Activated naive CD4-positive, alpha-beta T cell treated with anti-CD3 and anti-CD28 coated beads, Interleukin-2, amount 50 U/mL, for 72 hours (primary cell): ENCODE data around the gene PRSS36. TPM values are rescaled to one million over a fixed set of nuclear protein-coding genes. Genes with fewer than 3 reads are reported as not detected.
"Not testable (repeated sequence)": the region's sequence is repeated elsewhere in the genome, so short reads cannot be mapped to it uniquely, and the experiment has no call there.

Source experiments
- ATAC-seq, 2 donors: fragments of 150-1000 bp; cut with Tn5 transposase; 2 replicates each; pipeline ENCODE4 v1.10.0; 2021; ENCODE audit warnings: mild to moderate bottlenecking in 2 of 2, moderate library complexity in 2 of 2
- DNase-seq, 2 donors: peaks; one replicate each; pipeline ENCODE4 v3.0.0; 2021 to 2022; ENCODE audit warnings: low spot score in 2 of 2
- H3K27ac Mint-ChIP-seq, 2 donors: one replicate each; pipeline ENCODE4 v1.8.0; 2022; ENCODE audit warnings: mild to moderate bottlenecking in 2 of 2, mixed read lengths in 2 of 2
- H3K36me3 Mint-ChIP-seq, 2 donors: one replicate each; pipeline ENCODE4 v1.8.0; 2022; ENCODE audit warnings: mixed read lengths in 2 of 2
- H3K9me3 Mint-ChIP-seq, 2 donors: one replicate each; pipeline ENCODE4 v1.8.0; 2022; ENCODE audit warnings: mixed read lengths in 2 of 2
- total RNA-seq, 2 donors: library from RNA; stranded (reverse); gene quantifications; one replicate each; pipeline ENCODE4 v1.2.3, GENCODE V29; 2022

PRSS36 gene
- total RNA-seq, result 1 to 10 TPM; 1.0 to 1.1 TPM

DNA sequence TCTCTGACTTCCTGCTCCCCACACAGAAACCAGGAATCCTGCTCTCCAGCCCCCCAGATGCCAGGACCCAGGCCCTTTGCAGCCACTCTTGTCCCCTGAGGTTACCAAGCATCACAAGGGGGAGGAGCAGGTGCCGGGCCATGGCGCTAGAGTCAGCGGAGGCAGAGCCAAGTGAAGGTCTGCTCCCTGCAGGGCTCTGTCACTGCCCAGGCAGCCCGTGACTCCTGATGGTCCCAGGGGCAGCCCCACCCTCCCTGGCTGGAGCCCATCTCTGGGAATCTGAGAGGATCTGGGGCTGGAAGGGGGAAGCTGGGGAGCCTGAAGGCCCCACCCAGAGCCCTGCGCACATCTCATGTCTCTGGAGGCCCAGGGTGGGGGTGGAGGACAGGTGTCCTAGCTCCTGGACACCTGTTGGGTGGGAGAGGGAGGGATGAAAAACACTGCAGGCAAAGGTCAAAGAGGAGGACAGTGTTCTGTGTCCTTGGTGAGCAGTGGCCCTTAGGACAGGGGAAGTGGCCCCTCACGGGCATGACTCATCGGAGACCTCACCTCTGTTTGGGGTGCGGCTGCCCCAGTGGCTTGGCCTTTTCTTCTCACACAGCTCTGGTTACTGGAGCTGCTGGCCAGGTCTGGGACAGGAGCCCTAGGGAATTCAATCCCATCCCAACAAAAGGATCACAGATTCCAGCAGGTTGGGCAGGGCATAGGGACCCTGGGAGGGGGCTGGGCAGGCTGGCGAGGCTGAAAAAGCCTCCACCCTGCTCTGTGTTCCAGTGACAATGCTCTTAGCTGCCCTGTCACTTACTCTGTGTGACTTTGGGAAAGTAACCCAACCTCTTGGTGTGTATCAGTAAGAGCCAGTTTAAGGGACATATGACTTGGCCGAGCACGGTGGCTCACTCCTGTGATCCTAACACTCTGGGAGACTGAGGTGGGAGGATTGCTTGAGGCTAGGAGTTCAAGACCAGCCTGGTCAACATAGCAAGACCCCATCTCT lies at the start of gene PRSS36:
Gene PRSS36 (minus strand): TSS at position 173 of the 997 bp plus-strand sequence. CDS start 31 bp downstream, at position 142.
- DNase-seq (no peak), ATAC-seq (no peak)
- Mint-ChIP-seq H3K27ac (peak within 1 kb of the TSS in 1 of 2 donors; percentile 86), H3K36me3 (no peaks in the 10 kb centered on the region), H3K9me3 (no peaks in the 10 kb centered on the region)

DNA sequence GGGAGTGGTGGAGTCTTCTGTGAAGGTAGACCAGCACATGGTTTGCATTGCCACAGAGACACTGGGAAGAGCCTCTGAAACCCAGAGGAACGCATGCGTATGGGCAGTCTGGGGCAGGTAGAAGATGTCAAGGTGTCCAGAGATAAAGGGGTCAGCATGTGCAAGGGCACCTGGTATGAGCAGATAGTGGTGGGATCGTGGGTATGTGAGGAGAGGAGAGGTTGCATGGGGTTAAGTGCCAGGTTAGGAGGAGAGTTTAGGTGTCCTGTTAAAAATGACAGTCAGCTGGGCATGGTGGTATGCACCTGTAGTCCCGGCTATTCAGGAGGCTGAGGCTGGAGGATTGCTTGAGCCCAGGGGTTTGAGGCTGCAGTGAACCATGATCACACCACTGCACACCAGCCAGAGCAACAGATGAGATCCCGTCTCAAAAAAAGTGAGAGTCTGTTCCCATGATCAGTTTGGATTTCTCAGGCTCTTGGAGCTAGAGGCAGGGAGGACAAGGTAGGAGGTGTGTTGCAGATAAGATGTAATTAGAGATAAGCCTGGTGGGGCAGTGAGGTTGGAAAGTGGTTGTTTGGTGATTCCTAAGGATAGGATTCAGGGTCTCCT lies 49.7 kb upstream of the PRSS36 start:
- DNase-seq, result no peak
- no peaks in the 10 kb centered on the region for H3K9me3 Mint-ChIP-seq
- peaks cover 0 to 36% of the 10 kb centered on the region in 2 donors for H3K36me3 Mint-ChIP-seq
- H3K27ac Mint-ChIP-seq, result peak overlapping the region; percentile 4 to 23
- ATAC-seq, result peak in 1 of 2 donors; percentile 2

DNA sequence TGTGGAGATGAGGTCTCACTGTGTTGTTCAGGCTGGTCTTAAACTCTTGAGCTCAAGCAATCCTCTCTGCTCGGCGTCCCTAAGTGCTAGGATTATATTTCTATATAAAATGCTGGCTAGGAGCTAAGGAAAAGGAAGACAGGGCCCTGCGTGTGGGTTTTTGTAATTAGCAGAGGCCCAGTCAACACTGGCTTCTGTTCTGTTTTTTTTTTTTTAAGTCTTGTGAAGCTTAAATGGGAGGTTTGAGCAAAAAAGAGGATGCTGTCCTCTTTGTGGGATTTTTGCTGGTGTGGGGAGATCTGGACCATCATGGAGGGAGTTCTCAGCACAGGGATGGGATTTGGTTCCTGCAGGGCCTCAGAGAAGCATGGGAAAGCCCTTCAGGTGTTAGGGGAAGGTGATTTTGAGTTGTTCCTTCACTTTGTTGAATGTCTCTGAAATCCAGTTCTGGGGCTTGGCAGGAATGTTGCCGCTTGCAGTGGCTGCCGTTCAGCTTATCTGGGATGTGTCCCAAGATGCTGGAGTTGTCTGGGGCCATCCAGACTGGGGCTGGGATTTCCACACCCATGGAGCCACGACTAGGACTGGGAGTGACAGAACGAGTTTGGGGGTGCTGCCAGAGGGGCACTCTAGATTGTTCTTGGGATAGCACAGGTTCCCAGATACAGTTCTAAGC lies 48.5 kb upstream of the PRSS36 start:
- H3K9me3 Mint-ChIP-seq, result no peaks in the 10 kb centered on the region
- peaks cover 2 to 44% of the 10 kb centered on the region in 2 donors for H3K36me3 Mint-ChIP-seq
- ATAC-seq, result no peak
- peak overlapping the region; percentile 9 to 73 for H3K27ac Mint-ChIP-seq
- no peak for DNase-seq

DNA sequence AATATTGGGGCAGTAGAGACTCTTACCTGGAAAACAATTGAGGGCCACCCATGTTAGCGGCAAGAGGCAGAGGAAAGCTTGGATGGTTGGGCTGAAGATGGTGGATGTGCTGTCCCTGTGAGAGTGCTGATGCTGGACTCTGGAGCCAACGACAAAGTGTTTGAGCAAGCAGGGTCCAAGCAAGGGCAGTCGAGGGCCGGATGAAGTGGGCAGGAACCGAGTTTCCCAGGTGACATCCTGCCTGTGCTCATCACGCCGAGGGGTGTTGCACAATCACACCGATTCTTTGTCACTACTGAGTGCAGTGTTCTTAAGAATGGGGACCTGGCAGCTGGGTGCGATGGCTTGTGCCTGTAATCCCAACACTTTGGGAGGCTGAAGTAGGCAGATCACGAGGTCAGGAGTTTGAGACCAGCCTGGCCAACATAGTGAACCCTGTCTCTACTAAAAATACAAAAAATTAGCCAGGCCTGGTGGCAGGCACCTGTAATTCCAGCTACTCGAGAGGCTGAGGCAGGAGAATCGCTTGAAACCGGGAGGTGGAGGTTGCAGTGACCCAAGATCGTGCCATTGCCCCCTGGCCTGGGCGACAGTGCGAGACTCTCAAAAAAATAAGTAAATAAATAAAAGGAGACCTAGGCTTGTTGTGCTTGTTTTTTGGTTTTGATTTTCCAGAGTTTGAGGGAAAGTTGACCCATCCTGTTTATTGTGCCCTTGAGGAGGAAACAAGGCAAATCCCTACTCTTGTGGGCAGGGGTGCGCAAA lies 46.6 kb upstream of the PRSS36 start:
- Mint-ChIP-seq H3K27ac (peak overlapping the region; percentile 47 to 93), H3K9me3 (no peaks in the 10 kb centered on the region), H3K36me3 (peaks cover 11 to 59% of the 10 kb centered on the region in 2 donors)
- DNase-seq (no peak), ATAC-seq (no peak)

DNA sequence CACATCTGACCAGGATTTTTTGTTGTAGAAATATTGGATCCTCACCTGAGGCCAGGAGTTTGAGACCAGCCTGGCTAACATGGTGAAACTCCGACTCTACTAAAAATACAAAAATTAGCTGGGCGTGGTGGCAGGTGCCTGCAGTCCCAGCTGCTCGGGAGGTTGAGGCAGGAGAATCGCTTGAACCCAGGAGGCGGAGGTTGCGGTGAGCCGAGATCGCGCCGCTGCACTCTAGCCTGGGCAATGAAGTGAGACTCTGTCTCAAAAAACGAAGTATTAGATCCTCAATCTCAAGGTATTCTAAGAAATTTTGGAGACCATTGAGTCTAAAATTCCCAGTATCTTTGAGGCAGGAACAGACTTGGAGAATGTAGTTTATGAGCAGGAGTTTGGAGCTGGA lies 46.0 kb upstream of the PRSS36 start:
- not testable (repeated sequence) for H3K9me3 Mint-ChIP-seq, DNase-seq, ATAC-seq
- Mint-ChIP-seq H3K27ac (peak overlapping the region; percentile 47 to 93), H3K36me3 (peaks cover 17 to 60% of the 10 kb centered on the region in 2 donors)

DNA sequence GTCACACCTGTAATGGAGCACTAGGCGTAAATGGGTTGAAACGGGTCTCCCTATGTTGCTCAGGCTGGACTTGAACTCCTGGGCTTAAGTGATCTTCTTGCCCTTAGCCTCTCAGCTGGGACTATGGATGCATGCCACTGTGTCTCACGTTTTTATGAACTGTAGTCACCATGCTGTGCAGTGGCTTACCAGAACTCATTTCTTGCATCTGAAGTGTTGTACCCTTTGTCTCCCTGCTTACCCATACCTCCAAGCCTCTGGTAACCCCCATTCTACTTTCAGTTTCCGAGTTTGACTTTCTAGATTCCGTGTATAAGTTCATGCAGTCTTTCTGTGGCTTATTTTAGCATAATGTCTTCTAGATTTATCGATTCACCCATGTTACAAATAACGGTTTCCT lies 45.0 kb upstream of the PRSS36 start:
- Mint-ChIP-seq H3K9me3 (no peaks in the 10 kb centered on the region), H3K36me3 (peaks cover 27 to 70% of the 10 kb centered on the region in 2 donors), H3K27ac (peak overlapping the region in 1 of 2 donors; percentile 93)
- ATAC-seq (peak in 1 of 2 donors; percentile 69), DNase-seq (no peak)

DNA sequence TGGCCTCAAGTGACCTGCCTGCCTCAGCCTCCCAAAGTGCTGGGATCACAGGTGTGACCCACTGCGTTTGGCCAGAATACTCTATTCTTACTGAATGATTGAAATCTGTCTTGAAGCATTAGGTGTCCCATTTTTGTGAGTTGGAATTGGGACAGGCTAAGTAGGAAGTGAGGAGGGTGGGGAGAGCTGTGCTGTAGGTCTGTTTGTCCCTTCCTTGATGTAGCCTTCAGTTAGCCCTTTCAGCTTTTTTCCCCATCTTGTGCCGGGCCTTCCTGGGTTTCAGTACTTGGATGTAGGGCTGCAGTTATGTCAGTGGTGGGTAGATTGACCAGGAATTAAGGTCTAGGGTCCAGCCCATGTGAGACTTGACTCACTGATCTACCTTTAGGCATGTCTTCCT lies 44.0 kb upstream of the PRSS36 start:
- Mint-ChIP-seq H3K27ac (peak overlapping the region; percentile 31 to 96), H3K9me3 (no peaks in the 10 kb centered on the region), H3K36me3 (peaks cover 37 to 73% of the 10 kb centered on the region in 2 donors)
- ATAC-seq (no peak), DNase-seq (no peak)

DNA sequence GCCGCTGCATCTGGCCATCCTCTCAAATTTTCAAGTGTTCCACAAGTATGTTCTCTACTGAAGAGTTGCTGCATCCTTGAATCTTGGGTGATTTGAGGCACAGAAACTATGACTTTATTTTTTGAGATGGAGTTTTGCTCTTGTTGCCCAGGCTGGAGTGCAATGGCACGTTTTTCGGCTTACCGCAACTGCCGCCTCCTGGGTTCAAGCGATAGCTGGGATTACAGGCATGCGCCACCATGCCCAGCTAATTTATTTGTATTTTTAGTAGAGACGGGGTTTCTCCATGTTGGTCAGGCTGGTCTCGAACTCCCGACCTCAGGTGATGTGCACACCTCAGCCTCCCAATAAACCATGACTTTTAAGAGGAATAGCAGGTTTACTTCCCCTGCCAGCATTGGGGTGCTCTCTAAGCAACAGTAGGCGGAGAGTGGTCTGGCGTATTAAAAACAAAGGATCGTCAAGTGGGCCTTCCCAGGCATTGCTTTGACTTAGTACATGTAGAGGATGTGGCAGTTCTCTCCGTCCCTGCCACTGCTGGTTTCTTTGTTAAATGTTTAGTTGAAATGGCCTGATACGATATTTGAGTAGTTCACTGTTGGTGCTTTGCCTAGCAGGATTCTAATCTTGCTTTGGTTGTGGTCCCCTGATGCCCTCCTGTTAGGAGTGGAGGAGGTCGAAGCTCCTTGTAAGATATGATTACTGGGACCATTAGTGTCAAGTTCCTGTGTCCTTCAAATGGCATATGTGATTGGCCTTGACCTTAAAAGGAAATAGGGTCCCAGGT lies 43.2 kb upstream of the PRSS36 start:
- DNase-seq (no peak), ATAC-seq (no peak)
- Mint-ChIP-seq H3K9me3 (no peaks in the 10 kb centered on the region), H3K36me3 (peaks cover 45 to 75% of the 10 kb centered on the region in 2 donors), H3K27ac (peak overlapping the region; percentile 31 to 96)

DNA sequence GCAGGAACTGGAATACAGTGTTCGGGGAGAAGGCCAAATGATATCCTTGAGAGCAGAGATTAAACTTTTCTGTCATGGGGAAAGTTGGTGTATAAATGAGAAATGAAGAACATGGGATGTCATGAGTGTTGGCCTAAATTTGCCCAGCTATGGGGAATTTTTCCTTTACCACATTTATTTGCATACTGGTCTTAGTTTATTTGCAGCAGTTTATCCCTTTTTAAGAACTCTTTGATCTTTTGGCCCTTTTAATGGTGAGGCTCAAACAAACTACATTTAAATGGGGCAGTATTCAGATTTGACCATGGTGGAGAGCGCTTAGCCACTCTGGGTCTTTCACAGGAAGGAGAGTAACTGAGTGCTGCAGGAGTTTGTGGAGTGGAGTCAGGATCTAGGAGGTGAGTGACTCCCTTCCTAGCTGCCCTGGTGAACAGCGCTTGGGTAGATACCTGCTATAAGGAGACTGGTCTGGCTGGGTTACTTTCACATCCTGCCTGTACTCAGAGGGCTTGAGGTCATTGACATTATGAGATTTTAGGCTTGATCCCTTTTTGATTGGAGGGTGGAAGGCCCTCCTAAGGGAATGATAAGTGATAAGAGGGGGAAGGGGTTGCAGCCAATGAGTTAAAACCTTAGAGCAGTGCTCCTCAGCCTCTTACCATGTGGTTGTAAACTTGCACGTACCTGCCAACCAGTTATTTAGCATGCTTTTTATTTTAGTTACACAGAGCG lies 42.0 kb upstream of the PRSS36 start:
- DNase-seq (no peak), ATAC-seq (peak in 1 of 2 donors; percentile 8)

DNA sequence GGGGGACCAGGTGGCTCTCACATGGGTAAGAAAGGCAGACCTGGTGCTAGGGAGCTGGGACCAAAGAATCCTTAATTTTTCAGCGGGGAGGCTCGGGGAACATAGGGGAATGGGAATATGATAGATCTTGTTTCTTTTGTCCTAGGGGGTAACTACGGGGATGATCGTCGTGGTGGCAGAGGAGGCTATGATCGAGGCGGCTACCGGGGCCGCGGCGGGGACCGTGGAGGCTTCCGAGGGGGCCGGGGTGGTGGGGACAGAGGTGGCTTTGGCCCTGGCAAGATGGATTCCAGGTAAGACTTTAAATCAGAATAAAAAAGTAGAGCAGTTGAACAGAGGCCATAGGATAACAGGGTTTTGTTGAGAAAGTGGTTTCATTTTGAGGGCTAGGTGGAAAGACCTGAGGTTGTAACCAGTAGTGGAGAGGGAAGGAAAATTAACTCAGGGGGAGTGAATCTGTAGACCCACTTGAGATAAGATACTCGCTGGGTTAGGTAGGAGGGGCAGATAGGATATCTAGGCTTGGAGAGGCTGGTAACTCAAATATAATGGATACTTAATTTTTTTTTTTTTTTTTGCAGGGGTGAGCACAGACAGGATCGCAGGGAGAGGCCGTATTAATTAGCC lies 41.1 kb upstream of the PRSS36 start:
- Mint-ChIP-seq H3K9me3 (no peaks in the 10 kb centered on the region), H3K27ac (peak overlapping the region; percentile 96 to 98), H3K36me3 (peaks cover 65 to 90% of the 10 kb centered on the region in 2 donors)
- DNase-seq (no peak), ATAC-seq (no peak)

More for the DNA sequence above, 42.0 kb upstream of the PRSS36 start:
- Mint-ChIP-seq H3K27ac (peak overlapping the region; percentile 96 to 98), H3K9me3 (no peaks in the 10 kb centered on the region), H3K36me3 (peaks cover 56 to 86% of the 10 kb centered on the region in 2 donors)

DNA sequence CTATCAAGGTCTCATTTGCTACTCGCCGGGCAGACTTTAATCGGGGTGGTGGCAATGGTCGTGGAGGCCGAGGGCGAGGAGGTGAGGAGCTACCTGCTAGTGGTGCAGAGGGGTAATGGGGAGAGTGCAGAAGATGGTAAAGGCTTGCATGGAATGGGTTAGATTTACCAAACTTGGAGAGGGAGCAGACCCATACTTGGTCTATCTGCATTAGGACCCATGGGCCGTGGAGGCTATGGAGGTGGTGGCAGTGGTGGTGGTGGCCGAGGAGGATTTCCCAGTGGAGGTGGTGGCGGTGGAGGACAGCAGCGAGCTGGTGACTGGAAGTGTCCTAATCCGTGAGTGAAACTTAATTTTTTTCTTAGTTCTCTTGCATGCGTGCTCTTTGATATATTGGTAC lies 40.2 kb upstream of the PRSS36 start:
- DNase-seq (no peak), ATAC-seq (no peak)
- Mint-ChIP-seq H3K36me3 (peaks cover 74 to 95% of the 10 kb centered on the region in 2 donors), H3K27ac (peak overlapping the region; percentile 96 to 98), H3K9me3 (no peaks in the 10 kb centered on the region)

DNA sequence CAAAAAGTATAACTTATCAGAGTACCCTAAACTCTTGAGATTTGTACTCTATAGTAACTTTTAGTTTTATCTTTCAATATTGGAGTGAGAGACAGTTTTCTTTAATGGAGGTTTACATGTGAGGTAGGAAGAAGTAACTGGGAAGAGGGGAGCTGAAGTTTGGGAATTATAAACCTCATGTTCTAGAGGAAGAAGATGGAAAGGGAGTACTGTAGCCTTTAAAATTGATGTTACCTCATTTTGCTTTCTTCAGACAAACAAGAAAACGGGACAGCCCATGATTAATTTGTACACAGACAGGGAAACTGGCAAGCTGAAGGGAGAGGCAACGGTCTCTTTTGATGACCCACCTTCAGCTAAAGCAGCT lies 39.5 kb upstream of the PRSS36 start:
- no peak for ATAC-seq
- Mint-ChIP-seq H3K27ac (peak overlapping the region; percentile 96 to 98), H3K9me3 (no peaks in the 10 kb centered on the region), H3K36me3 (peaks cover 80 to 98% of the 10 kb centered on the region in 2 donors)
- DNase-seq, result no peak

DNA sequence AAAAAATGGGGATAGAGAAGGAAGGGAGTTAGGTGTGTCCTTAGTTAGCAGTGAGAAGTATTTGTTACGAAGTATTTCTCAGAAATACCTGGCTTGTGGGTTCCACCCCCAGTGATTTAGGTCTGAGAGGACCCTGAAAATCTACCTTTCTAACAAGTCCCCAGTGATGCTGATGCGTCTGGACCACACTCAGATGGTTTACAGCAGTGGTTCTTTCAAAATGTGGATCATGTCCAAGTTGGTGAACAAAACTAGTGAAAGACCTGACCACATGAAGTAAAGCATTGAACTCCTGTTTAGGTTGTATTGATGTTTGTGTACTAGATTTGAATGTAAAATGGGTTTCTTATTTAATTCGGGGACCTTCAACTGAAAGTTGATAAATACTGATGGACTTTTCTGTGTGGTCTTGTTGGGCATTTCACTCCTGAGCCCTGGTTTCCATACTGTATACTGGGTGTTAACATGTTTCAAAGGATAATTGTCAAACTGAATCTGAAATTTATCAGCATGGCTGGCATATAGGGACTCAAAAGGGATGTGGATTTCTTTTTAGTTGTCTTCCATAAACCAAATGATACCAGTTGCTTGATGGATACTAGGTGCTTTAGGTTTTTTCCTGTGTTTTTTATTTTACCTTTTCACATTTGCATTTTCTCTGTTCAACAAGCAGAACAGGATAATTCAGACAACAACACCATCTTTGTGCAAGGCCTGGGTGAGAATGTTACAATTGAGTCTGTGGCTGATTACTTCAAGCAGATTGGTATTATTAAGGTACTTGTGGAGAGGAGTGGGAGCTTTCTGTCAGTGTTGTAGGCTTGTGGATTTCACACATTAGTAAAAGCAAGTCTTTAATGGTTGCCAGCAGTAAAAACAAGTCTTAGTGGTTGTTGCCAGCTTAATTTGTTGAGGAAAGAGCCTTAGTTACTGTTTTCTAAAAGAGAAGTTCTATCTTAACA lies 38.9 kb upstream of the PRSS36 start:
- DNase-seq, result no peak
- Mint-ChIP-seq H3K27ac (peak overlapping the region; percentile 96 to 98), H3K36me3 (peaks cover 84 to 100% of the 10 kb centered on the region in 2 donors), H3K9me3 (no peaks in the 10 kb centered on the region)
- no peak for ATAC-seq

DNA sequence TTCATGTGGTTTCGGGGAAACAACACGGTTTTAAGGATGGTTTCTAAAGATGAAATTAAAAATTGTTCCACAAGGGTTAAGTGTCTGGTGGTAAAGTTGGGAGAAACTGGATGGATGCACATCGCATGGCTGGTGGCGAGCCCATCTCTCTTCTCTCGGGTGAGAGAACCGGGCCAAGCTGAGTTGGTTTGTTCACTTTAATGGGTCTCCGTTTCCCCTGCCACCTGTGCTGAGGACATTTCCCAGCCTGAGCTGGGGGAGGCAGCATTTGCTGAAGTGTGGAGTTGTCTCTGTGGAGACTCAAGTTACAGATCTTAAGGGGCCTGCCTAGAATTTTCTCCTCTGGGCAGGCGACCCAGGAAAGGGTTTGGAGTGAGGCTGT lies 37.9 kb upstream of the PRSS36 start:
- no peak for DNase-seq

More for the DNA sequence above, 37.9 kb upstream of the PRSS36 start:
- Mint-ChIP-seq H3K27ac (peak overlapping the region; percentile 96 to 98), H3K36me3 (peaks cover 88 to 100% of the 10 kb centered on the region in 2 donors), H3K9me3 (no peaks in the 10 kb centered on the region)
- no peak for ATAC-seq
